MM.1S (cell line): ENCODE data around the gene HERC2.

Experiments
- DNase-seq: peaks from one replicate; pipeline ENCODE4 v3.0.0-alpha.2; 2015
- H2AFZ ChIP-seq: fragments of 300-600 bp; sonication (generic); 2 replicates; pipeline ENCODE4 v1.6.0; 2016; ENCODE audit warnings: antibody characterized with exemption, low read length
- H3F3A ChIP-seq: fragments of 300-600 bp; sonication (generic); 2 replicates; pipeline ENCODE4 v1.6.1; 2016; ENCODE audit warnings: mild to moderate bottlenecking, antibody characterized with exemption, low read length, moderate library complexity, mixed read lengths; ENCODE audit not compliant: insufficient read depth
- H3K27ac ChIP-seq: fragments of 300-600 bp; sonication (generic); 2 replicates; pipeline ENCODE4 v1.5.1; 2016; ENCODE audit warnings: mild to moderate bottlenecking, low read length
- H3K27me3 ChIP-seq: fragments of 300-600 bp; sonication (generic); replicated peaks from 2 replicates; pipeline ENCODE4 v1.6.0; 2016; ENCODE audit warnings: low read length; ENCODE audit not compliant: insufficient read depth
- H3K36me3 ChIP-seq: fragments of 300-600 bp; sonication (generic); replicated peaks from 2 replicates; pipeline ENCODE4 v1.6.1; 2016; ENCODE audit warnings: mild to moderate bottlenecking, low read length, mixed read lengths; ENCODE audit not compliant: insufficient read depth
- H3K4me1 ChIP-seq: fragments of 300-600 bp; sonication (generic); 2 replicates; pipeline ENCODE4 v1.6.1; 2016; ENCODE audit warnings: low read length, mixed read lengths
- H3K4me2 ChIP-seq: fragments of 300-600 bp; sonication (generic); 2 replicates; pipeline ENCODE4 v1.6.0; 2016; ENCODE audit warnings: low read depth, low read length
- H3K4me3 ChIP-seq: fragments of 300-600 bp; sonication (generic); 2 replicates; pipeline ENCODE4 v1.5.1; 2016; ENCODE audit warnings: low read length, mixed read lengths
- H3K79me2 ChIP-seq: fragments of 300-600 bp; sonication (generic); 2 replicates; pipeline ENCODE4 v1.6.1; 2016; ENCODE audit warnings: mixed run types, low read length, mixed read lengths
- H3K9ac ChIP-seq: fragments of 300-600 bp; sonication (generic); 2 replicates; pipeline ENCODE4 v1.6.1; 2016; ENCODE audit warnings: low read length, mixed read lengths
- H3K9me2 ChIP-seq: fragments of 300-600 bp; sonication (generic); replicated peaks from 2 replicates; pipeline ENCODE4 v1.6.1; 2016; ENCODE audit warnings: mild to moderate bottlenecking, low read length, mixed read lengths; ENCODE audit not compliant: insufficient read depth
- H3K9me3 ChIP-seq: fragments of 300-600 bp; sonication (generic); replicated peaks from 2 replicates; pipeline ENCODE4 v1.6.1; 2016; ENCODE audit warnings: mild to moderate bottlenecking, low read length, mixed read lengths; ENCODE audit not compliant: insufficient read depth
- H4K20me1 ChIP-seq: fragments of 300-600 bp; sonication (generic); 2 replicates; pipeline ENCODE4 v1.6.1; 2016; ENCODE audit warnings: mild to moderate bottlenecking, low read length, moderate library complexity, mixed read lengths; ENCODE audit not compliant: insufficient read depth
- EZH2 ChIP-seq: fragments of 300-600 bp; sonication (generic); optimal IDR thresholded peaks from 2 replicates; pipeline ENCODE3; 2017; ENCODE audit warnings: low read depth, mild to moderate bottlenecking, antibody characterized with exemption, low read length, mixed read lengths
- EZH2phosphoT487 ChIP-seq: fragments of 300-600 bp; sonication (generic); IDR thresholded peaks from 2 replicates; pipeline ENCODE4 v1.6.1; 2018; ENCODE audit warnings: antibody characterized with exemption, low read length
- TF ChIP-seq, protein P1 (sequence below): fragments of 300-600 bp; sonication (generic); IDR thresholded peaks from 2 replicates; pipeline ENCODE4 v1.5.1; 2016; ENCODE audit warnings: antibody characterized with exemption, low read length, mixed read lengths

HERC2 gene

DNA sequence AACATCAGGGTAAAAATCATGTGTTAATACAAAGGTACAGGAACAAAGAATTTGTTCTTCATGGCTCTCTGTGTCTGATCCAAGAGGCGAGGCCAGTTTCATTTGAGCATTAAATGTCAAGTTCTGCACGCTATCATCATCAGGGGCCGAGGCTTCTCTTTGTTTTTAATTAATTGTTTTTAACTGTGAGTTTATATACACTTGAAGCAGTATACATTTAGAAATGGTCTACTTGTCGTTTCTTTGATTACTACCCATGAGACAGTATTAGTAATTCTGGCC, 201.7 kb downstream of the HERC2 start:
- H3K9me3 ChIP-seq: no peaks in the 10 kb centered on the region
- H3K36me3 ChIP-seq: no peaks in the 10 kb centered on the region
- no peaks in the 10 kb centered on the region for H3K4me1 ChIP-seq
- H3F3A ChIP-seq: no peaks in the 10 kb centered on the region
- H2AFZ ChIP-seq: no peak overlapping the region
- no peak overlapping the region for H3K9ac ChIP-seq
- H3K79me2 ChIP-seq: no peaks in the 10 kb centered on the region
- H3K4me3 ChIP-seq: no peak overlapping the region
- DNase-seq: no peak
- H3K27ac ChIP-seq: no peak overlapping the region
- H4K20me1 ChIP-seq: no peaks in the 10 kb centered on the region
- H3K9me2 ChIP-seq: no peaks in the 10 kb centered on the region
- H3K27me3 ChIP-seq: no peaks in the 10 kb centered on the region
- no peak overlapping the region for H3K4me2 ChIP-seq
- TF ChIP-seq EZH2: no peak
- no peak for TF ChIP-seq EZH2phosphoT487
- TF ChIP-seq, protein P1, sequence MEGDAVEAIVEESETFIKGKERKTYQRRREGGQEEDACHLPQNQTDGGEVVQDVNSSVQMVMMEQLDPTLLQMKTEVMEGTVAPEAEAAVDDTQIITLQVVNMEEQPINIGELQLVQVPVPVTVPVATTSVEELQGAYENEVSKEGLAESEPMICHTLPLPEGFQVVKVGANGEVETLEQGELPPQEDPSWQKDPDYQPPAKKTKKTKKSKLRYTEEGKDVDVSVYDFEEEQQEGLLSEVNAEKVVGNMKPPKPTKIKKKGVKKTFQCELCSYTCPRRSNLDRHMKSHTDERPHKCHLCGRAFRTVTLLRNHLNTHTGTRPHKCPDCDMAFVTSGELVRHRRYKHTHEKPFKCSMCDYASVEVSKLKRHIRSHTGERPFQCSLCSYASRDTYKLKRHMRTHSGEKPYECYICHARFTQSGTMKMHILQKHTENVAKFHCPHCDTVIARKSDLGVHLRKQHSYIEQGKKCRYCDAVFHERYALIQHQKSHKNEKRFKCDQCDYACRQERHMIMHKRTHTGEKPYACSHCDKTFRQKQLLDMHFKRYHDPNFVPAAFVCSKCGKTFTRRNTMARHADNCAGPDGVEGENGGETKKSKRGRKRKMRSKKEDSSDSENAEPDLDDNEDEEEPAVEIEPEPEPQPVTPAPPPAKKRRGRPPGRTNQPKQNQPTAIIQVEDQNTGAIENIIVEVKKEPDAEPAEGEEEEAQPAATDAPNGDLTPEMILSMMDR: no peak

DNA sequence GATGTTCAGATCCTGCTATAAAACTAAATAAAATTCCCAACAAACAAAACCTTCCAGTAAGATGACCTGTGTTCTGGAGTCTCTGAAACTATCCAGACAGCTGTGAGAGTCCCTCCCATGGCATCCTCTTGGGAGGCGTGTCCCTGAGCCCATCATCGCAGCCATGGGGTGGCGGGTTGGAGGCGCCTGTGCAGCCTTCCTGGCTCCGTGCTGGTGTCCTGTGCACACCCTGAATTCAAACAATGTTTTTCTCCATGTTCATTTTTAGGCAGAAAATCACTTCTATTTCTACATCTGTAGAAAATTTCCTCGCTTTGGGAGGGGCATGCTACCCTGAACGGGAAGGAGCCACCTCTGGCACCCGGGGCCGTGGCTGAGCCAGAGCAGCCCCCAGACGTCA, 203.4 kb downstream of the HERC2 start:
- no peak overlapping the region for H2AFZ ChIP-seq
- H3K4me3 ChIP-seq: no peak overlapping the region
- H3K9me3 ChIP-seq: no peaks in the 10 kb centered on the region
- H3K27me3 ChIP-seq: no peaks in the 10 kb centered on the region
- H3K36me3 ChIP-seq: no peaks in the 10 kb centered on the region
- no peak overlapping the region for H3K27ac ChIP-seq
- no peak for TF ChIP-seq EZH2
- no peak for DNase-seq
- no peak overlapping the region for H3K9ac ChIP-seq
- no peaks in the 10 kb centered on the region for H3F3A ChIP-seq
- H3K79me2 ChIP-seq: no peaks in the 10 kb centered on the region
- no peaks in the 10 kb centered on the region for H3K4me1 ChIP-seq
- H3K9me2 ChIP-seq: no peaks in the 10 kb centered on the region
- no peaks in the 10 kb centered on the region for H4K20me1 ChIP-seq
- no peak overlapping the region for H3K4me2 ChIP-seq

- Histone ChIP-seq H3K4me2 (no peak overlapping the region), H3K27ac (no peak overlapping the region), H3K36me3 (no peaks in the 10 kb centered on the region), H3K4me3 (no peak overlapping the region), H4K20me1 (no peaks in the 10 kb centered on the region), H3F3A (no peaks in the 10 kb centered on the region), H3K79me2 (no peaks in the 10 kb centered on the region), H3K9ac (no peak overlapping the region), H3K27me3 (no peaks in the 10 kb centered on the region), H3K4me1 (no peaks in the 10 kb centered on the region), H2AFZ (no peak overlapping the region), H3K9me3 (no peaks in the 10 kb centered on the region), H3K9me2 (no peaks in the 10 kb centered on the region)
- TF ChIP-seq EZH2phosphoT487: no peak
- TF ChIP-seq, protein P1: no peak
- TF ChIP-seq EZH2: no peak
- DNase-seq: no peak
Measured at GRCh38 chr15:28118083-28118482, 203.9 kb downstream of the HERC2 start.

DNA sequence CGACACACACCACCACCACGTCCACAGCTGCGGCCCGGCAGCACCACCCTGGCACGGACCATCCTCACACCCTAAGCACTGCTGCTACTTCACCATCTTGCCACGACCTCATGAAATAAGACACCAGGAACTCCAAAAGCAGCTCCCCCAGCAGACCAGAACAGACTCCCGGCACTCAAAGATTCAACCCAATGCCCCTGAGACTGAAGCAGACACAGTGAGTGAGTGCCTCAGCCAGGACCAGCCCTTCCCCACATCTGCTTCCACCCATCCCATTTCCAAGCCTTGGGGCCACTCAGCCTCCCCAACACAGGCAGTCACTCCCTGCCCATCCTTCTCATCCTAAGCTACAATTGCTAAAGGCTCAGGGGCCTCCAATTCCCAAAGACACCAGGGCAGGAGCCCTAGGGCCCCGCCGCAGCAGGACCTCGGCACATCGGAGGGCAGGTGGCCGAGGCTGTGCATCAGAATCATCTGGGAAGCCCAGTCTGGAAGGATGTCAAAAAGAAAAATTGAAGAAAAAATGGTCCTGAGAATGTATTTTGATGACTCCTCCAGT, 204.5 kb downstream of the HERC2 start:
- no peaks in the 10 kb centered on the region for H3K4me1 ChIP-seq
- H2AFZ ChIP-seq: no peak overlapping the region
- H4K20me1 ChIP-seq: no peaks in the 10 kb centered on the region
- H3K36me3 ChIP-seq: no peaks in the 10 kb centered on the region
- H3K4me3 ChIP-seq: no peak overlapping the region
- no peak for TF ChIP-seq EZH2phosphoT487
- no peak overlapping the region for H3K4me2 ChIP-seq
- no peaks in the 10 kb centered on the region for H3K9me2 ChIP-seq
- H3K9me3 ChIP-seq: no peaks in the 10 kb centered on the region
- H3K79me2 ChIP-seq: no peaks in the 10 kb centered on the region
- no peak overlapping the region for H3K9ac ChIP-seq
- no peaks in the 10 kb centered on the region for H3F3A ChIP-seq
- no peaks in the 10 kb centered on the region for H3K27me3 ChIP-seq
- no peak for DNase-seq
- no peak overlapping the region for H3K27ac ChIP-seq
